Transverse colon (tissue), 3 donors: Measurements from ENCODE around the gene RPTOR.

Source experiments
- CTCF ChIP-seq, 5 experiments: fragments of 200-600 bp in 3 of 5; fragments of 450-650 bp in 2 of 5; sonication (generic) in 3 of 5; IDR thresholded peaks; 1 replicate in 2 of 5; 2 replicates in 3 of 5; pipeline ENCODE4 v1.5.1; 2016 to 2017; ENCODE audit warnings: antibody characterized with exemption in 5 of 5, inconsistent platforms in 3 of 5, mild to moderate bottlenecking in 2 of 5, moderate library complexity in 1 of 5
- POLR2A ChIP-seq: fragments of 450-650 bp; IDR thresholded peaks from one replicate; pipeline ENCODE4 v1.6.1; 2016; ENCODE audit warnings: antibody characterized with exemption, mild to moderate bottlenecking, moderate library complexity

GRCh38 chr17:81015136-81015535 is 470.5 kb downstream of the RPTOR start:
- no peak for TF ChIP-seq POLR2A
- no peak for TF ChIP-seq CTCF (IDR thresholded peaks at IDR 0.05)
